HCT116 (cell line): ENCODE measurements around the gene CSTPP1. TPM values are rescaled to one million over a fixed set of nuclear protein-coding genes. Genes with fewer than 3 reads are reported as not detected.
"Not testable (repeated sequence)": the region's sequence is repeated elsewhere in the genome, so short reads cannot be mapped to it uniquely, and the experiment has no call there.

Experiments
- ATAC-seq: fragments of 200-7000 bp; cut with Tn5 transposase; 2 replicates; pipeline ENCODE4 v1.9.1; 2020; ENCODE audit warnings: mild to moderate bottlenecking, moderate library complexity
- BruUV-seq: library from RNA; stranded (reverse); fragments of 400-500 nt; replicated peaks from 2 replicates; lab custom pipeline; 2021; lab: Mats Ljungman, UMichigan
- CTCF ChIA-PET: fragments of 300-600 bp; sonication (Branson Sonifier 250); formaldehyde crosslinking; loops from one replicate; lab custom pipeline; 2021; ENCODE audit warnings: antibody characterized with exemption; lab: Charles Lee
- POLR2A ChIA-PET: fragments of 300-600, 350-600 bp; sonication (Branson Sonifier 250); formaldehyde crosslinking; loops from one replicate; lab custom pipeline; 2021; ENCODE audit warnings: antibody characterized with exemption; lab: Charles Lee
- RAD21 ChIA-PET, 2 experiments: fragments of 300-600 bp; sonication (Branson Sonifier 250); formaldehyde crosslinking; loops; one replicate each; lab custom pipeline; 2023; ENCODE audit warnings: low total read pairs in 2 of 2; ENCODE audit not compliant: uncharacterized antibody in 2 of 2, unreplicated experiment in 2 of 2, low non-redundant PET in 1 of 2; lab: Charles Lee
- DNase-seq: peaks from one replicate; pipeline ENCODE4 v3.0.0-alpha.2; 2010; ENCODE audit warnings: low read depth, low spot score
- H2AFZ ChIP-seq: fragments of 200-600 bp; shearing (Covaris generic), sonication (generic); 2 replicates; pipeline ENCODE4 v1.6.1; 2017; ENCODE audit warnings: low read depth, mixed run types, mixed read lengths, antibody characterized with exemption, low read length; ENCODE audit not compliant: poor library complexity, severe bottlenecking
- H3K27ac ChIP-seq: 2 replicates; pipeline ENCODE4 v1.5.1; 2012; ENCODE audit warnings: low read depth, low read length
- H3K27me3 ChIP-seq: fragments of 200-600 bp; sonication (generic); 2 replicates; pipeline ENCODE4 v1.6.1; 2016; ENCODE audit warnings: mixed run types, low read length, mixed read lengths; ENCODE audit not compliant: insufficient read depth
- H3K36me3 ChIP-seq, 2 experiments: fragments of 200-500 bp in 1 of 2; fragments of 200-600 bp in 1 of 2; sonication (Bioruptor generic) in 1 of 2; sonication (generic) in 1 of 2; 2 replicates each; pipeline versions ENCODE4 v1.5.1 to v1.6.1; 2014 to 2016; ENCODE audit warnings: low read length in 2 of 2, inconsistent platforms in 1 of 2, mixed read lengths in 1 of 2, mixed run types in 1 of 2; ENCODE audit not compliant: insufficient read depth in 2 of 2, control insufficient read depth in 1 of 2
- H3K4me1 ChIP-seq, 2 experiments: fragments of 200-600 bp in 1 of 2; sonication (generic) in 1 of 2; 2 replicates each; pipeline versions ENCODE4 v1.5.1 to v1.6.1; 2012 to 2017; ENCODE audit warnings: low read length in 2 of 2, inconsistent platforms in 1 of 2, mild to moderate bottlenecking in 1 of 2, mixed read lengths in 1 of 2, mixed run types in 1 of 2, moderate library complexity in 1 of 2; ENCODE audit not compliant: insufficient read depth in 2 of 2, control insufficient read depth in 1 of 2
- H3K4me2 ChIP-seq: fragments of 200-600 bp; sonication (generic); 2 replicates; pipeline ENCODE4 v1.6.1; 2017; ENCODE audit warnings: mixed run types, low read length, mixed read lengths
- H3K4me3 ChIP-seq, 2 experiments: fragments of 200-600 bp in 1 of 2; sonication (generic) in 1 of 2; replicated peaks in 1 of 2; 2 replicates each; pipeline ENCODE4 v1.5.1; 2011 to 2016; ENCODE audit warnings: low read length in 2 of 2, control low read depth in 1 of 2, low read depth in 1 of 2, mild to moderate bottlenecking in 1 of 2, mixed read lengths in 1 of 2, mixed run types in 1 of 2
- H3K79me2 ChIP-seq: fragments of 200-600 bp; sonication (generic); 2 replicates; pipeline ENCODE4 v1.6.1; 2017; ENCODE audit warnings: mild to moderate bottlenecking, mixed run types, low read length, moderate library complexity, mixed read lengths; ENCODE audit not compliant: insufficient read depth
- H3K9ac ChIP-seq: fragments of 200-600 bp; sonication (generic); 2 replicates; pipeline ENCODE4 v1.6.1; 2016; ENCODE audit warnings: low read length, mixed read lengths
- H3K9me2 ChIP-seq: fragments of 200-600 bp; sonication (generic), shearing (Covaris generic); 2 replicates; pipeline ENCODE4 v1.6.1; 2017; ENCODE audit warnings: mixed run types, mild to moderate bottlenecking, moderate library complexity; ENCODE audit not compliant: insufficient read depth
- H3K9me3 ChIP-seq, 2 experiments: fragments of 200-500 bp in 1 of 2; fragments of 200-600 bp in 1 of 2; sonication (Bioruptor generic) in 1 of 2; sonication (generic) in 1 of 2; 2 replicates each; pipeline ENCODE4 v1.6.1; 2014 to 2017; ENCODE audit warnings: low read length in 2 of 2, mixed read lengths in 2 of 2, inconsistent platforms in 1 of 2, low read depth in 1 of 2, mild to moderate bottlenecking in 1 of 2, mixed run types in 1 of 2, moderate library complexity in 1 of 2; ENCODE audit not compliant: control insufficient read depth in 1 of 2, insufficient read depth in 1 of 2
- H4K20me1 ChIP-seq: fragments of 200-600 bp; sonication (generic), shearing (Covaris generic); 2 replicates; pipeline ENCODE4 v1.6.1; 2017; ENCODE audit warnings: mixed run types, mild to moderate bottlenecking, moderate library complexity; ENCODE audit not compliant: insufficient read depth
- EZH2 ChIP-seq: fragments of 200-600 bp; sonication (generic); IDR thresholded peaks from 2 replicates; pipeline ENCODE4 v1.6.1; 2017; ENCODE audit warnings: antibody characterized with exemption, mixed run types
- EZH2phosphoT487 ChIP-seq: fragments of 200-600 bp; IDR thresholded peaks from 2 replicates; pipeline ENCODE4 v1.6.1; 2018; ENCODE audit warnings: antibody characterized with exemption, borderline replicate concordance
- RAD21 ChIP-seq: IDR thresholded peaks from 2 replicates; pipeline ENCODE4 v1.6.1; 2012; ENCODE audit warnings: low read depth, mild to moderate bottlenecking
- TCF7L2 ChIP-seq: IDR thresholded peaks from 2 replicates; pipeline ENCODE4 v1.7.0; 2011; ENCODE audit warnings: borderline replicate concordance, inconsistent platforms; ENCODE audit not compliant: insufficient read depth, insufficient read length; ENCODE audit errors: extremely low read depth
- intact Hi-C: fragments of 100-400 bp; cut with micrococcal nuclease; formaldehyde crosslinking; loops from 2 replicates; pipeline ENCODE4 v1.10.0; 2022
- total RNA-seq: library from RNA; stranded (reverse); gene quantifications from one replicate; pipeline ENCODE4 v1.2.1, GENCODE V29; 2021; ENCODE audit not compliant: unreplicated experiment

The CSTPP1 gene
- total RNA-seq, 1 experiment from 2014 or later = 24.7 TPM

DNA sequence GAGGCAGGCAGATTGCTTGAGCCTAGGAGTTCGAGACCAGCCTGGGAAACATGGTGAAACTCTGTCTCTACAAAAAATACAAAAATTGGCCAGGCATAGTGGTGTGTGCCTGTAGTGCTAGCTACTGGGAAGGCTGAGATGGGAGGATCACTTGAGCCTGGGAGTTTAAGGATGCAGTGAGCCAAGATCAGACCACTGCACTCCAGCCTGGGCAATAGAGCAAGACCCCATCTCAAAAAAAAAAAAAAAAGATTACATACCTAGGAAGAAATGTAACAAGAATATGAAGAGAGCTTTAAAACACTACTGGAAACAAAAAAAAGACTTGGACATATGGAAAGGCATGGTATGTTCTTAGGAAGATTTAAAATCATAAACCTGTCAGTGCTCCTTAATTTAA, 144.2 kb downstream of the CSTPP1 start:
- H3K9me3 ChIP-seq, H3K9ac ChIP-seq, ATAC-seq, H3K27me3 ChIP-seq, RAD21 ChIA-PET, H3K27ac ChIP-seq, H3K79me2 ChIP-seq, H3K4me3 ChIP-seq, H3K36me3 ChIP-seq, POLR2A ChIA-PET, intact Hi-C loops, H2AFZ ChIP-seq, DNase-seq, H4K20me1 ChIP-seq, H3K9me2 ChIP-seq, CTCF ChIA-PET, H3K4me1 ChIP-seq, H3K4me2 ChIP-seq, BruUV-seq: not testable (repeated sequence)

DNA sequence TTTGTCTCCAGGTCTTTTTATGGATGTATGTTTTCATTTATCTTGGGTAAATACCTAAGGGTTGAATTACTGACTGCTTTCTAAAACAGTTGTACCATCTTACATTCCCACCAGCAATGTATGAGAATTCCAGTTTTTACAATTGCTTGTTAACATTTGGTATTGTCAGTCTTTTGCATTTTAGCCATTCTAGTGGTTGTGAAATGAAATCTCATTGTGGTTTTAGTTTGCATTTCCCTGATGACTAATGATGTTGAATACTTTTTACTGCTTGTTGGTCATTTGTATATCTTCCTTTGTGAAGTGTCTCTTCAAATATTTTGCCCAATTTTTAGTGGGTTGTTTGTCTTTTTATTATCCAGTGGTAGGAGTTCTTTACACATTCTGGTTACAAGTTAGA, 147.4 kb downstream of the CSTPP1 start:
- H3K9me3 ChIP-seq = no peaks in the 10 kb centered on the region
- intact Hi-C loops = no loop called here
- TF ChIP-seq EZH2phosphoT487 (no peak), EZH2 (no peak), RAD21 (no peak), TCF7L2 (no peak)
- TF ChIP-seq, all 23 proteins: peak for 0
- no peak overlapping the region for H3K4me3 ChIP-seq
- RAD21 ChIA-PET = no interaction called here
- no TSS peak for BruUV-seq
- H3K27me3 ChIP-seq = no peaks in the 10 kb centered on the region
- no peaks in the 10 kb centered on the region for H3K9me2 ChIP-seq
- POLR2A ChIA-PET = no interaction called here
- H3K4me1 ChIP-seq = no peaks in the 10 kb centered on the region
- no peak overlapping the region for H2AFZ ChIP-seq
- H3K9ac ChIP-seq = no peak overlapping the region
- DNase-seq = no peak
- no peaks in the 10 kb centered on the region for H3K36me3 ChIP-seq
- ATAC-seq = no peak
- no peaks in the 10 kb centered on the region for H4K20me1 ChIP-seq
- no peaks in the 10 kb centered on the region for H3K79me2 ChIP-seq
- CTCF ChIA-PET = no interaction called here
- no peak overlapping the region for H3K4me2 ChIP-seq
- no peak overlapping the region for H3K27ac ChIP-seq
